GM12878 (cell line): ENCODE results near the gene RHNO1. TPM values are rescaled to one million over a fixed set of nuclear protein-coding genes. Genes with fewer than 3 reads are reported as not detected.

Experiments used
- ATAC-seq: fragments of 200-7000 bp; cut with Tn5 transposase; 3 replicates; pipeline ENCODE4 v1.9.1; 2020; ENCODE audit warnings: mild to moderate bottlenecking, moderate library complexity
- BruUV-seq: library from RNA; stranded (reverse); fragments of 400-500 nt; replicated peaks from 2 replicates; lab custom pipeline; 2021; lab: Mats Ljungman, UMichigan
- CTCF ChIA-PET: fragments of 300-600 bp; sonication (Branson Sonifier 250); formaldehyde crosslinking; extraction: SDS; loops from one replicate; lab custom pipeline; 2021; ENCODE audit warnings: inconsistent platforms; lab: Yijun Ruan, JAX
- POLR2A ChIA-PET: fragments of 350-600 bp; formaldehyde crosslinking; extraction: SDS; loops from one replicate; lab custom pipeline; 2021; ENCODE audit warnings: inconsistent platforms; lab: Charles Lee
- RAD21 ChIA-PET: fragments of 300-600 bp; sonication (Branson Sonifier 250); formaldehyde crosslinking; loops from one replicate; lab custom pipeline; 2023; ENCODE audit warnings: antibody characterized with exemption; ENCODE audit not compliant: unreplicated experiment; lab: Charles Lee
- SMC1A ChIA-PET: fragments of 300-600 bp; sonication (Branson Sonifier 250); formaldehyde crosslinking; loops from one replicate; lab custom pipeline; 2023; ENCODE audit not compliant: unreplicated experiment, uncharacterized antibody; lab: Charles Lee
- DNase-seq: peaks from one replicate; pipeline ENCODE4 v3.0.0-alpha.2; 2011; ENCODE audit warnings: low read depth, low spot score
- FAIRE-seq: peaks from 3 replicates; lab custom pipeline; 2011; peaks lifted over from hg19 to GRCh38; lab: Jason Lieb, UNC
- H2AFZ ChIP-seq: 2 replicates; pipeline ENCODE4 v1.6.0; 2011; ENCODE audit warnings: low read depth, low read length, control low read depth; ENCODE audit not compliant: control insufficient read depth
- H3K27ac ChIP-seq: 2 replicates; pipeline ENCODE4 v1.5.1; 2011; ENCODE audit warnings: control low read depth; ENCODE audit not compliant: control insufficient read depth, insufficient read depth
- H3K27me3 ChIP-seq, 2 experiments: replicated peaks in 1 of 2; 2 replicates each; pipeline versions ENCODE4 v1.6.0 to v1.6.1; 2011; ENCODE audit warnings: low read length in 1 of 2; ENCODE audit not compliant: control insufficient read depth in 2 of 2, insufficient read depth in 2 of 2
- H3K36me3 ChIP-seq, 2 experiments: 2 replicates each; pipeline ENCODE4 v1.5.1; 2011; ENCODE audit warnings: low read length in 1 of 2; ENCODE audit not compliant: control insufficient read depth in 2 of 2, insufficient read depth in 2 of 2
- H3K4me1 ChIP-seq: 2 replicates; pipeline ENCODE4 v1.6.1; 2011; ENCODE audit warnings: mild to moderate bottlenecking, low read length, moderate library complexity, mixed read lengths; ENCODE audit not compliant: control insufficient read depth, insufficient read depth
- H3K4me2 ChIP-seq: 2 replicates; pipeline ENCODE4 v1.6.0; 2011; ENCODE audit warnings: control low read depth; ENCODE audit not compliant: control insufficient read depth, insufficient read depth
- H3K4me3 ChIP-seq: fragments of 200-600 bp; sonication (generic); 2 replicates; pipeline ENCODE4 v1.5.1; 2016
- H3K79me2 ChIP-seq: 2 replicates; pipeline ENCODE4 v1.6.0; 2011; ENCODE audit warnings: low read length; ENCODE audit not compliant: control insufficient read depth, insufficient read depth
- H3K9ac ChIP-seq: 2 replicates; pipeline ENCODE4 v1.8.0; 2011; ENCODE audit warnings: low read length, control low read depth, mixed read lengths; ENCODE audit not compliant: control insufficient read depth, insufficient read depth
- H3K9me3 ChIP-seq: replicated peaks from 3 replicates; pipeline ENCODE4 v1.5.1; 2011; ENCODE audit warnings: mild to moderate bottlenecking, low read length; ENCODE audit not compliant: control insufficient read depth, insufficient read depth
- H4K20me1 ChIP-seq: 2 replicates; pipeline ENCODE4 v1.6.0; 2011; ENCODE audit not compliant: control insufficient read depth, insufficient read depth
- E2F8 ChIP-seq: fragments of 450-650 bp; IDR thresholded peaks from 2 replicates; pipeline ENCODE4 v1.6.1; 2018; ENCODE audit warnings: mild to moderate bottlenecking, low read depth, moderate library complexity; ENCODE audit not compliant: partially characterized antibody
- EED ChIP-seq: sonication (generic); IDR thresholded peaks from 2 replicates; pipeline ENCODE4 v1.6.1; 2016; ENCODE audit warnings: antibody characterized with exemption, low read depth
- GABPA ChIP-seq: IDR thresholded peaks from 2 replicates; pipeline ENCODE4 v1.6.1; 2014; ENCODE audit warnings: antibody characterized with exemption, low read depth, mild to moderate bottlenecking, inconsistent platforms
- IRF4 ChIP-seq: IDR thresholded peaks from 2 replicates; pipeline ENCODE4 v1.6.1; 2011; ENCODE audit warnings: low read depth, low read length
- KDM1A ChIP-seq: fragments of 200-600 bp; sonication (generic); IDR thresholded peaks from 2 replicates; pipeline ENCODE4 v1.6.1; 2016; ENCODE audit warnings: borderline replicate concordance
- KLF5 ChIP-seq: fragments of 450-650 bp; IDR thresholded peaks from 2 replicates; pipeline ENCODE4 v1.6.1; 2014; ENCODE audit warnings: mild to moderate bottlenecking; ENCODE audit not compliant: partially characterized antibody
- MEF2A ChIP-seq: IDR thresholded peaks from 2 replicates; pipeline ENCODE4 v1.6.1; 2011; ENCODE audit warnings: low read depth, mild to moderate bottlenecking, low read length, moderate library complexity; ENCODE audit not compliant: insufficient read depth
- RBBP5 ChIP-seq: fragments of 200-600 bp; sonication (generic); conservative IDR thresholded peaks from 2 replicates; pipeline ENCODE4 v1.6.1; 2016
- SPI1 ChIP-seq: IDR thresholded peaks from 2 replicates; pipeline ENCODE4 v1.6.1; 2011; ENCODE audit warnings: low read depth, mild to moderate bottlenecking, low read length, moderate library complexity, borderline replicate concordance; ENCODE audit not compliant: insufficient read depth
- WGBS: methylation state at CpG from one replicate; pipeline ENCODE4 v1.1.6; 2016; ENCODE audit warnings: low lambda C conversion rate; ENCODE audit not compliant: insufficient replicate concordance, insufficient coverage; ENCODE audit errors: missing lambda C conversion rate; 5-methylcytosine and 5-hydroxymethylcytosine counted together
- in situ Hi-C: fragments of 300-500 bp; cut with MboI; formaldehyde crosslinking; loops from 9 replicates; pipeline ENCODE4 v1.14.3; 2018; ENCODE audit warnings: mixed read lengths
- intact Hi-C: fragments of 100-400 bp; cut with micrococcal nuclease; formaldehyde crosslinking; loops from one replicate; pipeline ENCODE4 v1.14.2; 2022; ENCODE audit not compliant: unreplicated experiment
- polyA plus RNA-seq, 11 experiments: library from polyadenylated mRNA; depleted of rRNA in 4 of 11; unstranded in 6 of 11; stranded (reverse) in 5 of 11; fragments of >200 nt; fragmentation: Nextera tagmentation in 4 of 11; fragmentation: Illumina TruSeq in 1 of 11; extraction: Ambion mirVana in 4 of 11; extraction: Trizol in 1 of 11; gene quantifications; 1 replicate in 1 of 11; 2 replicates in 10 of 11; pipeline versions ENCODE4 v1.2.1 to v1.2.3, GENCODE V29; 2011 to 2016; ENCODE audit warnings: inconsistent platforms in 2 of 11, missing spikeins in 2 of 11, low read depth in 1 of 11
- total RNA-seq, 4 experiments: library from RNA; depleted of rRNA in 3 of 4; stranded (reverse); fragments of >200 nt in 3 of 4; fragmentation: Illumina TruSeq in 1 of 4; extraction: Trizol in 1 of 4; gene quantifications; 2 replicates each; pipeline versions ENCODE4 v1.2.1 to v1.2.3, GENCODE V29; 2013 to 2021

Gene RHNO1
- total and polyA plus RNA-seq, 10 of the 15 experiments (the other 5 are each of a cell fraction or from before 2014, with no cell fraction given) = 27.9 to 91.6 (median 49.3) TPM

GRCh38 chr12:2892246-2892645 lies 15.2 kb downstream of the RHNO1 start:
- Histone ChIP-seq H3K79me2 (peaks cover 2% of the 10 kb centered on the region; the same call in 1 of the 2 replicates), H3K4me2 (no peak overlapping the region), H3K4me3 (no peak overlapping the region)
- ATAC-seq = no peak
- TF ChIP-seq KDM1A (no peak), RBBP5 (no peak), E2F8 (no peak), MEF2A (no peak), KLF5 (no peak), GABPA (no peak), EED (no peak), SPI1 (no peak), IRF4 (no peak)
- TF ChIP-seq, all 136 proteins: peak for 0
- Histone ChIP-seq H3K4me1 (peaks cover 4% of the 10 kb centered on the region), H3K9ac (no peak overlapping the region), H2AFZ (no peak overlapping the region), H3K27ac (no peak overlapping the region), H4K20me1 (no peaks in the 10 kb centered on the region), H3K36me3 (peaks cover 0 to 5% of the 10 kb centered on the region in 2 experiments; a peak in 2 of 4 replicates), H3K27me3 (no peaks in the 10 kb centered on the region), H3K9me3 (no peaks in the 10 kb centered on the region)
- BruUV-seq = no TSS peak
- 85% methylated on average over 5 of the region's 12 CpGs for WGBS
- no peak for DNase-seq
- intact Hi-C loops = loop anchor here (5.0 kb wide), 1 partner anchor 40 kb away; no protein-coding TSS in a partner anchor
- POLR2A ChIA-PET = interaction anchor here (0.6 to 1.2 kb wide), 3 partner anchors 12 to 16 kb away, joined by 3 to 7 read pairs (median 3); no protein-coding TSS in a partner anchor
- SMC1A ChIA-PET = no interaction called here
- no peak for FAIRE-seq
- RAD21 ChIA-PET = no interaction called here
- CTCF ChIA-PET = no interaction called here
- in situ Hi-C loops = no loop called here
